Smooth muscle cell of trachea (primary cell): Measurements from ENCODE around the gene RPAIN. TPM values are rescaled to one million over a fixed set of nuclear protein-coding genes. Genes with fewer than 3 reads are reported as not detected.

Experiments
- total RNA-seq: library from RNA; depleted of rRNA; stranded (reverse); fragments of >200 nt; gene quantifications from 2 replicates; pipeline ENCODE4 v1.2.1, GENCODE V29; 2014

RPAIN gene, protein sequence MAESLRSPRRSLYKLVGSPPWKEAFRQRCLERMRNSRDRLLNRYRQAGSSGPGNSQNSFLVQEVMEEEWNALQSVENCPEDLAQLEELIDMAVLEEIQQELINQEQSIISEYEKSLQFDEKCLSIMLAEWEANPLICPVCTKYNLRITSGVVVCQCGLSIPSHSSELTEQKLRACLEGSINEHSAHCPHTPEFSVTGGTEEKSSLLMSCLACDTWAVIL
- total RNA-seq = 25.8 and 45.1 TPM in 2 replicates

DNA sequence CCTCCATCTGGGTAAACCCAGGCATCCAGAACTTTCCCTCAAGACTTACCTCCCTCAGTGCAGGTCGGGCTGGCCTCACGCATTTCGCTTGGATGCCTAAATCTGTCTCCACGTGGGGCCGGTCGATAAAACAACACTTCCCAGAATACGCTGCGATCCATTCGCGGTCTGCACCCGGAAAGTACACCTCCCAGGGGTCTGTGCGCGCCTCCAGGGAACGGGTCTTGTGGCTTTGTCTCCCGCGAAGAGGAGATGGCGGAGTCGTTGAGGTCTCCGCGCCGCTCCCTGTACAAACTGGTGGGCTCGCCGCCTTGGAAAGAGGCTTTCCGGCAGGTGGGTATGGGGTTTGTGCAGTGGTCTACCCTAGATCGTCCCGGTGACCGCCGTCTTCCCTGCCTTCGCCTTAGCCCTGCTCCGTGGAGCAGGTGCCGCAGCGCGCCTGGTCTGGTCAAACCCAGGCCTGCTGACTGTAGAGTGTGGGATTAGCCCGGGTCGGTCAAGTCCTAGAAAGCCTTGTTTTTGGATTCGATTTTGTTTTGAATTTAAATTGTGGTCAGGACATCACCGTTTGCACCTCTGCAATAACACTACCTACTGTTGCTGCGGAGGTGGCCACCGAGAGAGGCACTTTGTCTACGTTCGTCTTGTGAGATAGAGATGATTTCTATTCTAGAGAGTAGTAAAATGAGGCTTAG lies at the start of gene RPAIN:
RPAIN (plus strand) TSS at position 224 of the 695 bp plus-strand sequence; CDS start at position 253, 29 bp downstream.

DNA sequence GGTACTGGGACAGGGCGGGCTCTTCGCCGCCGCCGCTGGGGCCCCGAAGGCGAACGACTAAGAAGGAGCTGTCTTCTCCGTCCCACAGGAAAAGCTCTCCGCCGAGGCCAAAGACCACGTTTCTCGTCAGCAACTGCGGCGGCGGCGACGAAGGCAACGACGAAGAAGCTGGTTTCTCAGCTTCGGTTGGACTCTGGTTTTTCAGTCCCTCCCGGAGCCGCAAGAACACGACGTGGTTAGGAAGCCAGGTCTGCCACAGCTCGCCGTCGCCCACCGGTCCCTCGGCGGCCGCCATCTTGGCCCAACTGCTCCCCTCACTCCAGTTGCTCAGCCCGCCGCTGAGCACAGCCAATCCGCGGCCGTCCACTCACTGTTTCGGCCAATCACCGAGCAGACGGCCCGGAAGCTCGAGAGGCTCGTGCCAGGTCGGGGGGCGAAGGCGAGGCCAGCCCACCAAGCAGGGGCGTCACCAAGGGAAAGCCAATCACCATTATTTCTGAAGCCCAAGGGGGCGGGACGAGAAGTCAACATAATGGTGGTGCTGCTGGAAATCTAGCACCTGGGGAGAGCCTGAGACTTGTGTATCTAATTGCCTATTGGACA lies 525 bp upstream of the RPAIN start, which contains the start of gene NUP88:
NUP88 (minus strand) TSS at position 307 of the 603 bp plus-strand sequence; CDS start at position 295, 12 bp downstream.

DNA sequence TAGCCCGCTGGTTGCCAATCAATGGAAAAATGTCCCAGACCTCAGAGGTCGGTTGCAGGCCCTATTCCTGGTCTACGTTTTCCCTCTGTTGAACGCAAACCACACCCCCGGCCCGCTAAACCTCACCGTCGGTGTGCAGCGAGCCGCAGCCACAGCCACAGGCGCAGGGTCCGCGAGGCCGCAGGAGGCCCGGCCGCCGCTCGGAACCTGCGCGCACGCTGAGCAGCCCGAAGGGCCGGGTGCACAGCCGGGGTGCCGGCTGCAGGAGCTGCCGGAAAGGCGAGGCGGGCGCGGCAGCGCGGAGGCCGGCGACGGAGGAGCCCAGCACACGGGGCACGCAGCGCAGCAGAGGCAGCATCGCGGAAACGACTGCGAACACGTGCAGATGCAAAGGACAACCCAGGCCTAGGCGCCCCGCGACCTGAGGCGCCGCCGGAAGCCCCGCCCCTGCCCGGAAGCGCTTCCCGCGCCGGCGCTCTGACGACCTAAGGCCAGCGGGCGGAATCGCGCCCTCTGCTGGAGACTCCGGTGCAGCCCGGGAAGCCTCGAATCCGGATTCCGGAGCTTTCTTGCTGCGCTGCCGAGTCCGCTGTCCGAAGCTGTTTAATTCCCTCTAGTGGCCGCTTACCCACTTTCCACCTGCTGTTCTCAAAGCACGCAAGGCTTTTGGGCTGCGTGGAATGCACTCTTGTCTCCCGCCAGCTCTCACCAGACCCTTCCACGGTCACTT lies 18.9 kb downstream of the RPAIN start, which contains the start of gene C1QBP:
C1QBP (minus strand) TSS at position 440 of the 730 bp plus-strand sequence; CDS start at position 358, 82 bp downstream.

Other genes with a start within 250 kb of the RPAIN start
- gene ZNF594, start 228.3 kb upstream of the RPAIN start, total RNA-seq = 12.9 and 13.1 TPM in 2 replicates
- not detected in 2 replicates for gene SCIMP, start 185.3 kb upstream of the RPAIN start, total RNA-seq
- gene RABEP1, start 137.9 kb upstream of the RPAIN start, total RNA-seq = 54.0 and 59.9 TPM in 2 replicates
- 55.1 and 84.5 TPM in 2 replicates for gene NUP88, start 520 bp upstream of the RPAIN start, total RNA-seq
- gene C1QBP, start 19.0 kb downstream of the RPAIN start, total RNA-seq = 124 and 259 TPM in 2 replicates
- 11.1 and 11.4 TPM in 2 replicates for gene DHX33, start 48.8 kb downstream of the RPAIN start, total RNA-seq
- 19.0 and 27.3 TPM in 2 replicates for gene DERL2, start 66.0 kb downstream of the RPAIN start, total RNA-seq
- 7.3 and 15.6 TPM in 2 replicates for gene MIS12, start 66.4 kb downstream of the RPAIN start, total RNA-seq
- gene NLRP1, start 164.3 kb downstream of the RPAIN start, total RNA-seq = 24.4 and 53.8 TPM in 2 replicates